HuH-7 (cell line): ENCODE measurements around the gene CATSPERD.
"Not testable (repeated sequence)": the region's sequence is repeated elsewhere in the genome, so short reads cannot be mapped to it uniquely, and the experiment has no call there.

Experiments
- DNase-seq: peaks from one replicate; pipeline ENCODE4 v3.0.0; 2011; ENCODE audit warnings: low spot score

CATSPERD gene

DNA sequence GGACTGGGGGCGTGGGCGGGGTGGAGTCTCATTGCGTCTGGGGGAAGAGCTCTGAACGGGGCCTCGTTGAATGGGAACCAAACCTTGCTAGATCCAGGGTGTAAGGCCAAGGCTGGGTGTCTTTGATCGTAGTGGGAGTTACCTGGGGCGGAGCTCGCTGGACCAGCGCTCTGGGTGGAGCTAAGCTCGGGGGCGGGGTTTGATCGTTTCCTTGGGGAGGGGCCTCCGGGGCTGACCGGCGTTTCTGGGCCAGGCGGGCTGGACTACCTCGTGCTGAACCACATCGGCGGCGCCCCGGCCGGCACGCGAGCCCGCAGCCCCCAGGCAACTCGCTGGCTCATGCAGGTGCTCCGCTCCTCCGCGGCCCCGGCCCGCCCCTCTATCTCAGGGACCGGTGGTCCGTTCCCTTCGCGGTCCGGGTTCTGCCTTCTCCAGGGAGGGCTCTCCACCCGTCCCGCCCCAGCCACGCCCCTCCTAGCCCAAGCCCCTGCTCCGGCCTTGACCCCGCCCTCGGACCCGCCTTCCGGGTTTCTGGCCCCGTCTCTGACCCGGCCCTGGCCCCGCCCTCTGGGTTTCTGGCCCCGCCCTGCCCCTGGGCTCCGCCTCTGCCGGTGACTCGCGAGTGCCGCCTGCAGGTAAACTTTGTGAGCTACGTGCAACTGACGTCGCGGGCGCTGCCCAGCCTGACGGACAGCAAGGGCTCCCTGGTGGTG is 33.6 kb upstream of the CATSPERD start:
- peak; percentile 93 for DNase-seq

DNA sequence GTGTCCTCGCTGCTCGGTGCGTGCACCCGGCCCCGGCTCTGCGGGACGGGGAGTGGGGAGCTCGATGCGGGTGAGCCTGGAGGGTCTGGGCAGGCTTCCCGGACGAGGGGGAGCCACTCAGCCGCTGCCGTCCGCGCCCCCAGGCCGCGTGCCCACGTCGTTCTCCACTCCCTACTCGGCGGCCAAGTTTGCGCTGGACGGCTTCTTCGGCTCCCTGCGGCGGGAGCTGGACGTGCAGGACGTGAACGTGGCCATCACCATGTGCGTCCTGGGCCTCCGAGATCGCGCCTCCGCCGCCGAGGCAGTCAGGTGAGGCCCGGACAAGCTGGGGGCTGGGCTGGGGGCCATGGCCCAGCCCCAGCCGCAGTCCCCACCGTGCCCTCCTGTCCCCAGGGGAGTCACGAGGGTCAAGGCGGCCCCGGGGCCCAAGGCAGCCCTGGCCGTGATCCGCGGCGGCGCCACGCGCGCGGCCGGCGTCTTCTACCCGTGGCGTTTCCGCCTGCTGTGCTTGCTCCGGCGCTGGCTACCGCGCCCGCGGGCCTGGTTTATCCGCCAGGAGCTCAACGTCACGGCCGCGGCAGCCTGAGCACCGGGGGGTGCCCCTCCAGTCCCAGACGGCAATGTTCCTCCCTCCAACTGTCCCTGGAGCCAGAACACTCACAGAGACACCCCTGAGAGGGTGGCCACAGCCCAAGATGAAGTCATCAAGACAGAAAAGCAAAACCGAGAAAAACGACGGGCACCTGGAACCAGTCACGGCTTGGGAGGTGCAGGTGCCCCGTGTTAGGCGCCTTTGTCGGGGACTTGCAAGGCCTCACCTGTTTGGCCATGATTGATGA is 32.9 kb upstream of the CATSPERD start:
- no peak for DNase-seq

DNA sequence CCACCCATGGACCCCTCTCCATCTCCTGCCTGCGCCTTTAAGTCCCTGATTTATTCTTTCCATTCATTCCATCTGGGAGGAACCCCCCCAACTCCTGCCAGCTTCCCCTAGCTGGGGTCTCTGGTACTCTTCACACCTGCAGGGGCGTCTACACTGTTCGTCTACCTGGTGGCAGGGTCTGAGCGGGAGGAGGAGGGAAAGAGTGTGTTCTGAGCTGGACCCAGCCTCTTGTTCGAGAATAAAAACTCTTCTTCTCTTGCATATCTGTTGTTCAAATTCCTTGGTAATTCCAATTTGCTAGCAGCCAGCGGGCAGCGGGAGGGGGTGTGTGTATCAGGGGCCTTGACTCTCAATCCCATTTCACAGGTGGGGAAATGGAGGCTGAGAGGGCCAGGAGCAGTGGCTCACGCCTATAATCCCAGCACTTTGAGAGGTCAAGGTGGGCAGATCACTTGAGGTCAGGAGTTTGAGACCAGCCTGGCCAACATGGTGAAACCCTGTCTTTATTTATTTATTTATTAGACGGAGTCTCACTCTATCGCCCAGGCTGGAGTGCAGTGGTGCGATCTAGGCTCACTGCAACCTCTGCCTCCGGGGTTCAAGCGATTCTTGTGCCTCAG is 32.1 kb upstream of the CATSPERD start:
- DNase-seq = not testable (repeated sequence)

DNA sequence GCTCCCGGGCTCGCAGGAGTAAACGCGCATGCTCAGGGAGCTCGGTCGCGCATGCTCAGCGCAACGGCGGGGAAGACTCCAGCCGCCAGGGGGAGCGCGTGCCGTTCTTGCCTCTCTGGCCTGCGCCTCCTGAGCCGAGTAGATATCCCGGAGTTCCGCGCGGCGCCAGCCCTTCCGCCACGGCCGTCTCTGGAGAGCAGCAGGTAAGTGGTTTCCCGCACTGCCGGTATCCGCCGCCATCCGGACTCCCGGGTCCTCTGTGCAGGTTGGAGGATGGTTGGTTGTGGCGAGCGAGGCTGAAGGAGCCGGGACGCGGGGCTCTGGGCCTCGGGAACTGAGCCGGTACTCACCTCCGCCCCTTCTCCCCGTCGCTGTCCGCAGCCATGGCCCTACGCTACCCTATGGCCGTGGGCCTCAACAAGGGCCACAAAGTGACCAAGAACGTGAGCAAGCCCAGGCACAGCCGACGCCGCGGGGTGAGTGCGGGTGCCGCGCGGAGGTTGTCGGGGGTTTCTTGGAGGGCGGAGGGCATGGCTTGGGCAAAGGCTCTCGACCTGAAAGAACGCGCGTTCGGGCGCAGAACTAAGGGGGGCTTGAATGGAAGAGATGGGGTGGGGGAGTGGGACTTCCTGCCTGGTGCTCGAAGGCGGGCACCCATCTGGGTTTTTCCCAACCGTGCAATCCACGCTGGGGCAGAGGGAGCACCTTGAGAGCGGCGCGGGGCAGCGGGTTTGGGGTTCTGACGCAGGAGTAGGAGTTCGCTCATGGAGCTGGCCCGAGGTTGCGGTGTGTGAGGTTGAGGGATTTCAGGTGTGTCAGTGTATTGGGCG is 30.1 kb upstream of the CATSPERD start, which contains the start of gene RPL36:
Gene RPL36 (plus strand): TSS at position 171 of the 830 bp plus-strand sequence. CDS start 213 bp downstream, at position 384.
- DNase-seq = peak; percentile 96

DNA sequence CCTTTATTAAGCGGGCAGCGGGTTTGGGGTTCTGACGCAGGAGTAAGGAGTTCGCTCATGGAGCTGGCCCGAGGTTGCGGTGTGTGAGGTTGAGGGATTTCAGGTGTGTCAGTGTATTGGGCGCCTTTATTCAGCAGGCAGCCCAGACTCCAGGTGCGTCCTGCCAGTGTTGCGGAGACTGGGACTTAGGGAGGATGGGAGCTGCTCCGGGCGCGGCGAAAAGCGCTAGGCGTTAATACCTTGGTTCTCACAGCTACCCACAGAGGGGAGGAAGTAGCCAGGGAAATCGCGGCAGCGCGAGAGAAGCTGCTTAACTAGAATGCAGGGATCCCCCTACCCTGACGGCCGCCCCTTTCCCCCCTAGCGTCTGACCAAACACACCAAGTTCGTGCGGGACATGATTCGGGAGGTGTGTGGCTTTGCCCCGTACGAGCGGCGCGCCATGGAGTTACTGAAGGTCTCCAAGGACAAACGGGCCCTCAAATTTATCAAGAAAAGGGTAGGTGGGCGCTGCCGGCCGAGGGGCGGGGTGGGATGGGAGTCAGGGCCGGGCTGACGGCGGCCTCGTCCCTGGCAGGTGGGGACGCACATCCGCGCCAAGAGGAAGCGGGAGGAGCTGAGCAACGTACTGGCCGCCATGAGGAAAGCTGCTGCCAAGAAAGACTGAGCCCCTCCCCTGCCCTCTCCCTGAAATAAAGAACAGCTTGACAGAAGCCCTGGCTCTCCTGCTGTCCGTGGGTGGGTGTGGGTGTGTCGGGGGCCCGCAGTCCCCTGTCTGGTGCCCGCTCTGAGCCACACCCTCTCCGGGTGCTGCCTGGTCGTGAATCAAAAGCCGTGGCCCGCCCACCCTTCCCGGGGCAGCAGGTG is 29.2 kb upstream of the CATSPERD start:
- DNase-seq = no peak

DNA sequence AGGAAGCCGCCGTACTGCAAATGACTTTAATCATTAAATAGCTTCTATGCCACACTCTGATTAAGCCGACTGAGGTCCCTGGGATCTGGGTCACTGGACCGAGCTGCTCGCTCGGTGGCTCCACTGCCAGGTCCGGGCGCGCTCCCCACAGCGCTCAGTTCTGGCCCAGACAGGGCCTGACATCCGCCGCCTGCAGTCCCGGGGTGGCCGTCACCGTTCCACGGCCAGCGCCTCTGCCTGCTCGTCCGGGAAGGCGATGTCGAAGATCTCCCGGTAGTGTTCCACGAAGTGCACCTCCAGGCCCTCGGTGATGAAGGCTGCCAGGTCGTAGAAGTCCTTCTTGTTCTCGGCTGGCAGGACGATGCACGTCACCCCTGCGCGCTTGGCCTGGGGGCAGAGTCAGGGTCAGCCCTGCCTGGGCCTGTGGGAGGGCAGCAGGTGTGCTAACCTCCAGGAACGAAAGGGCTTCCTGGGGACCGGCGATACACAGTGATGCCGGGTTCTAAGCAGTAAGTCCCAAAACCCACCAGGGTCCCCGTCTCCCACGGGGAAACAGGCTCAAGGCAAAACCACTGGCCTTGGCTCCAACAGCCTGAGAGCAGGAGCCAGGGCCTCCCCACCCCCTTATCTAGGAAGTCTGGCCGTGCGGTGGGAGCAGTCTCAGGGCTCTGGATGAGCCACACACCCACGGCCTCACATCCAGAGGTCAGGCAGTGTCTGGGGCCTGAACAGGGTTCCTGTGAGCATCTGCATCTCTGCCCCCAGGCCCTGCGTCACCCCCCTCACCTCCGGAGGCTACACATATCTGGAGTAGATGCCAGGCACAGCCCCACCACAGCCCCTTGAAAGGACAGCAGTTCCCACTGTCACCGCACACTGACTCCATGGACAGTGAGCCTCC is 28.4 kb upstream of the CATSPERD start:
- DNase-seq = no peak

DNA sequence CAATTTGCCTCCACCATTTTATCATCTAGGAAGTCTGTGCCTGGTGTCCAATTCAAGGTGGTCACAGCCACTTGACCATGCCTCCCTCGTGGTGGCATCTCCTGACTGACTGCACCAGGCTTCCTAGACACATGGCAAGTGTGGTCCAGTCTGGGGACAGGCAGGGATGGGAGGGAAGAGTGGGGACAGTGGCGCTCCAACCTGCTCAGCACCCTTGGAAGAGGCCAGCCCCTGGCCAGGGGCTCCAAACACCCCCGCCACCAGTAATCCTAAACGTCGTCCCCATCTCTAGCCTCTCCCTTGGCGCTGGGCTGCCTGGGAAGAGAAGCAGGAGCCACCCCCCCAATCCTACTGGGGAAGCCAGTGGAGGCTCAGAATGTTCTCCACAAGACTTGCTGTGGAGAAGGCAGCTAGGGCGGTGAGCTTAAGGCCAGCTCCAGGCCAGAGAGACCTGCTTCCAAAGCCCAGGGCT is 27.7 kb upstream of the CATSPERD start:
- no peak for DNase-seq

DNA sequence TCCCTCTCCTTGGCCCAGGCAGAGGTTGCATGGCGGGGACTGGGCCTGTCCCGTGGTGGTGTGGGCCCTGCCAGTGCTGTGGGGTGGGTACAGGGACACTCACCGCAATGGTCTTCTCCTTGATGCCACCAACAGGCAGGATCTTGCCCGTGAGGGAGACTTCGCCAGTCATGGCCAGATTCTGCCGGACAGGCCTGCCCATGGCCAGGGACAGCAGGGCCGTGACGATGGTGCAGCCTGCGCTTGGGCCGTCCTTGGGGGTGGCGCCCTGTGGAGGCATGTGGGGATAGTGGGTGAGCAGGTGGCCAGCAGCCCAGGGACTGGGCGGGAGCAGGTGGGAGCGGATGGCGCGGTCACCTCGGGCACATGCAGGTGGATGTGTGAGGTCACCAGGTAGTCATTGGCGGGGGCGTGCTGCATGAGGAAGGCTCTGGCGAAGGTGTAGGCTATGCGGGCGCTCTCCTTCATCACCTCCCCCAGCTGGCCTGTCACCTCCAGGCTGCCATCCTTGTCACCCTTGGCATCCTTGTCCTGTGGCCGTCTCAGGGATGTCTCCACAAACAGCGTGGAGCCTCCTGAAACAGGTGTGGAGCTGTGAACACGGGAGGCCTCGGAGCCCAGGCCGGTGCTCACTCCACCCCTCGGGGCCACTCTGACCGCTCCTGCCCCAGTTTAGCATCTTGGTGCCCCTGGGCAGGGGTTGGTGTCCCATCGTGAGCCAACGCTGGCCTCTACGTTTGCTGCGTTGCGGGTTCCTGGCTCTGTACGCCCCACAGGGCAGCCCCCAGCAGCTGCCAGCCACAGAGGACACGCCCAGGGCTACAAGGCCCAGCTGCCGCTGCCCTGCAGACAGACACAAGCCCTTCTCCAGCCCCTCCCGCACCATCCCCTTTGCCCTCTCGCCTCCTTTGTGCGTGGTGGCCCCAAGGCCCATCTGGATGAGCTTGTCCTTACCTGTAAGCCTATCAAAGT is 27.0 kb upstream of the CATSPERD start:
- DNase-seq = no peak

DNA sequence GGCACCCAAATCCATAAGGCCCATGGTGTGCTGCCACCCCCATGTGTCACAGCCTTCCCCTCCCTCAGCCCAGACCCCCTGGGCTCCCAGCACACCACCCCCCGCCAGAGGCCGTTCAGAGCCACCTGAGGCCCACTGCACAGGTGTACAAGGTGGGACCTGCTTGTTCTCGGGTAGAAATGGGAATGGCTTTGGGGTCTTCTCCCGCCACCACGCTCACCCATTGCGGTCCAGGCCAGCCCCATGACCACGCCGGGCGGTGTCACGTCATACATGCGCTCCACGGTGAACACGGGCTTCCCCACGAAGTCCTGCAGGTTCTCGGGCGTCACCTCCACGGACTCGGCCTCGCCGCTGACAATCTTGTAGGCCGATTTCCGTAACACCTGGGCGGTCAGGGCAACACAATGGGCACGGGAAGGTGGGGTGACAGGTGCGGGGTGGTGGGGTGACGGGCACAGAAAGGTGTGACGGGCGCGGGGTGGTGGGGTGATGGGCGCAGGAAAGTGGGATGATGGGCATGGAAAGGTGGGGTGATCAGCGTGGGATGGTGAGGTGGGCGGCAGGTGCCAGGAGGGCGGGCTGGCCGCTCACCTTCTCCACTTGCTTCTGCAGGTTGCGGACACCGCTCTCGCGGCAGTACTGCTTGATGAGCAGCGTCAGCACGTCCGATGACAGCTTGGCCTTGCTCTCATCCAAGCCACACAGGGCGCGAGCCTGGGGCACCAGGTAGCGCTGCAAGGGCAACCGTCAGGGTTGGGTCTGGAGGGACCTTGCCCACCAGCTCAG is 26.1 kb upstream of the CATSPERD start:
- DNase-seq = no peak

DNA sequence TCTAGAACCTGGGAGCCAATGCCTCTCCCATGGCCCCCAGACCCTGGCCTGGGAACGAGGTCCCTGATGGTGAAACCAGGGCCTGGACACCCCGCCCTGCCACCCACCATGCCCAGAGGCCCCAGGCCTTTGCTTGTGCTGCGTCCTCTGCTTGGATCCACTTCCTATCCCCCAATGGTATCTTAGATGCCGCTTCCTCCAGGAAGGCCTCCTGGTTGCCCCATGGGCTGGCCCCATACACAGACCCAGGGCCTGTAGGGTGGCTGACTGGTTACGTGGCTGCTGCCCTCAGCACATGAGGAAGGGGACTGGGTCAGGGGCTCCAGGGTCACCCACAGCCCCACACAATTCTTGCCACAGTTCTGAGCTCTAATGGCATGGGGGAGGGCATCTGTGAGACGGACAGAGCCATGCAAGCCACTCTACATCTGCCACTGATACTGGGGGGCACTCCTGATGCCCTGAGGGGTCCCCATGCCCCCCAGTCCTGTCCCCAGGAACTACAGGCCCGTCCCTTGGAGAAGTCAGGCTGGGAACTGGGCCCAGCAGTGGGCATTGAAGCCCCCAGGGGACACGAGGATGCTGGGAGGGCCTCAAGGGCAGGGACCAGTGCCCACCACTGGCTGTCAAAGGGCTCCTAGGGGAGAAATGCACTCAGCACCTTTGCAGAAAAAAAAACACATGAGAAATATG is 25.3 kb upstream of the CATSPERD start:
- DNase-seq = no peak

DNA sequence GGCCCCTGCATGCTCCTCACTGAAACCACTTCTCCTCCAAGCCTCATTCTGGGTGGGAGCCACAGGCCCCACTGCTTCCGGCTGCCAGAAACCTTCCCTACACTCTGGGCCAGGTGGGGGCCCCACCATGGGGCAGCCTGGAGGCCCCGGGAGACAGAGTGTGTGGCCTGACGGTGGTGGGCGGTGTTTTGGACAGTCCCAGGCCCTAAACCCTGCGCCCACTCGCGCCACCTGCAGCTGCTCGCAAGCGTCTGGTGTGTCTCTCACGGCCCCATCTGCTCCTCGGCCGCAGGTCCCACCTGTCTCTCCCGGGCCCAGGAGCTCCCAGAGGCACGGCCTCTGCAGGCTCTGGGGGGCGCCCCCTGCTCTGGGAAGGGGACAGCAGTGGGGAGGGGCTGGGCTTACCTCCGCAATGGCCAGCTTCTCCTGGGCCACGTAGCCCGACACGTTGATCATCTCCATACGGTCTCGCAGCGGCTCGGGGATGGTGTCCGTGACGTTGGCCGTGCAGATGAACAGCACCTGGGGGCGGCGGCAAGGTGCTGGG is 24.7 kb upstream of the CATSPERD start:
- DNase-seq = no peak

DNA sequence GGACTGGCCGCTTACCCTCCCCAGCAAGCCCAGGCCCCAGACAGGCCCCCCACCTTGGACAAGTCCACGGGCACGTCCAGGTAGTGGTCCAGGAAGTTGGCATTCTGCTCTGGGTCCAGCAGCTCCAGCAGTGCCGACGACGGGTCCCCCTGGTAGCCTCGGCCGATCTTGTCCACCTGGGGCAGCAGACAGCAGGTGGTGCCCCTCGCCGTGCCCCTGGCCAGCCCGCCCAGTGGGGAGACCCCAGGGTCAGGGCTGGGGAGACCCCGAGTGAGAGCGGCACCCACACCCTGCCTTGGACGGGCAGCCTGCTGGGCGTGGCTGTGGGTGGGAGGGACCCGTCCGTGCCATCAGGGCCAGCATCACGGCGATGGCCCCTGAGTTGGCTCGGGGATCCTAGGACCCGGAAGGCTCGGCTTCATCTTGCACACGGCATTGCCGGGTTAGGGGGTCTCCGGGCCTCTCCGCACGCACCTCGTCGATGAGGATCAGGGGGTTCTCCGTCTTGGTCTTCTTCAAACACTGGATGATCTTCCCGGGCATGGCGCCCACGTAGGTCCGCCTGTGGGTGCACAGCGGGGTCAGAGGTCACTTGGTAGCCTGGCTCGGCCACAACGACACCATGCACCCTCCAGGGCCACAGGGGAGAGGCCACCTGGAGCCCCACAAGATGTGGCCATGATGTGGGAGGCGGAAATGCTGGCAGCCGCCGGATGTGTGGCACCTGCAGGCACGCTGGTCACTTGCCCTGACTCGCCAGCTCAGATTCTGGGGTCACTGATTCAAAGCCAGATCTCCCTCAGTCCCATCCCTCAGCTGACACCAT is 24.0 kb upstream of the CATSPERD start:
- DNase-seq = no peak

DNA sequence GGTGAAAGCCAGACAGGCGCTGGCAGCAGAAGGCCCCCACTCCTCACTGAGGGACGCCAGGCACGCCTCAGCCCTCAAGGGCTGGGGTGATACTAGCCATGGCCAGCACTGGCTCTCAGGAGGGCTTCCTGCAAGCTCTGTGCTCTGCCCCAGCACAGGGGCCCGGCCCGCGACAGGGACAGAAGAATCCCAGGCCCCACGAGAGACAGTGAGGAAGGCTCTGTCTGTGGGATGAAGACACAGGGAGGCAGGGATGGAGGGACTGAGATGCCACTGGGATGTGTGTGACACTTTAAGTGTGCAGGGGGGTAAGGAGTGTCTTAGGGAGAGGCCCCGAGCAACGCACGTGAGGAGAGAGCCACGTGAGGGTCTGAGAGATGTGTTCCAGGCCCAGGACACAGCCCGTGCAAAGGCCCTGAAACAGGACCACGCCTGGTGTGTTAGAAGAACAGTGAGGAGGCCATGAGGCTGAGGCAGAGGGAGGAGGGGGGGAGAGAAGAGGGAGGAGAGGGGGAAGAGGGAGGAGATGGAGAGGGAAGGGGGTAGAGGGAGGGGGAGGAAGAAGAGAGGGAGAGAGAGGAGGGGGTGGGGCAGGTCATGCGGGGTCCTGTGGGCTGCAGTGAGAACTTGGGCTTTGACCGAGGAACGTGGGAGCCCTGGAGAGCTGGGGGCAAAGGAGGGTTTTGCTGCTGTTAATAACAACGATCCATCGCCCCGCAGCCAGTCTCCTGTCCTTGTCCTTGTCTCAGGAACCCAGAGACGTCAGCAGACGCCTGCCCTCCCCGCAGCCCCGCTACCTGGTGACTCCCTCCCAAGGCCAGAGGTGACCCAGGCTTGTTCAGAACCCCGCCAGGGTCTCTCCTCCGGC is 23.2 kb upstream of the CATSPERD start:
- DNase-seq = no peak

DNA sequence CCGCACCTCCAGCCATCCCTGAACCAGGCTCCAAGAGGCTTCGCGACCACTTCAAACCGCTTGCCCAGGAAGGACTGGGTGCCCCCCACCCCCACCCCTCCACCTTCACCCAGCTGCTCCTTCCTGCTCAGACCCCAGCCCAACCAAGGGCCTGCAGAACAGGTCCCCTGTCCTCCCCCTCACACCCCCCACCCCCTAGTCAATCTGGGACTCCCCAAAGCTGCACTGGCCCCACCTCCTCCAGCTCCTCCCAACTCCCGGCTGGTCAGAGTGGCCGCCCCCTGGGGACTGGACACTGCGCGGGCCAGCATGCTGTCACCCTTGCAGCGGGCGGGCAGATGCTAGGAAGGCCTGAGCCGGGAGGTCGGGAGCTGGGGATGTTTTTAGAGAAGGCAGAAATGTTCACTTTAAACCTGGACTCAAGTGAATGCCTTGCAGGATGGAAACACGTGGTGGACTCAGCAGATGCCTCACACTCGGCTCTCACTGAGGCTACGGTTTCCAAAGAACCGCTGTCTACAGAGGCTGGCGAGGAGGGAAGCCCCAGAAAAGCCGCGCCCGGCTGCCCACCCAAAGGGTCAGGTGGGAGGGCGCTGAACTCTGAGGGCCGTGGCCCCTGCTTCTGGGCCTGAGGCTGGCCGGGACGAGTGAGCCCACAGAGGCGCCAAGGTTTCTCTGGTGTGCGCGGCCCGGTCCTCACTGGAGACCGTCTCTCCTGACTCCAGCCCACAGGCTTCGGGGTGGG is 22.4 kb upstream of the CATSPERD start:
- DNase-seq = no peak
